ENCODE data around the gene PACS1.
A peak's percentile ranks its signal among the peaks of the same experiment; 100 is the strongest.
"Not testable (repeated sequence)": the region's sequence is repeated elsewhere in the genome, so short reads cannot be mapped to it uniquely, and the experiment has no call there.

PACS1 gene

GRCh38 chr11:66267379-66268243, 197.5 kb downstream of the PACS1 start:
- Histone ChIP-seq H3K27me3 (ENCODE audit: control insufficient read depth, insufficient read depth, low read length) (no peaks in the 10 kb centered on the region), H3K9ac (ENCODE audit: low read length) (peak overlapping the region; percentile 13), H3K4me3 (ENCODE audit: low read length) (peak overlapping the region; percentile 97), H3K36me3 (ENCODE audit: control insufficient read depth, insufficient read depth, low read length) (peaks cover 15% of the 10 kb centered on the region), H3K4me1 (ENCODE audit: control insufficient read depth, insufficient read depth, low read length) (peaks cover 14% of the 10 kb centered on the region), H3K27ac (ENCODE audit: low read depth, low read length) (peak overlapping the region; percentile 95)

GRCh38 chr11:66268244-66268951, 198.3 kb downstream of the PACS1 start, which contains the start of gene RAB1B:
Gene RAB1B, plus strand, starts transcription at chr11:66268639. Its CDS starts 41 bp downstream, at chr11:66268680.
- Histone ChIP-seq H3K4me1 (ENCODE audit: control insufficient read depth, insufficient read depth, low read length) (peaks cover 14% of the 10 kb centered on the region), H3K27me3 (ENCODE audit: control insufficient read depth, insufficient read depth, low read length) (no peaks in the 10 kb centered on the region), H3K9ac (ENCODE audit: low read length) (peak within 1 kb of the TSS; percentile 99), H3K4me3 (ENCODE audit: low read length) (peak within 1 kb of the TSS; percentile 97), H3K36me3 (ENCODE audit: control insufficient read depth, insufficient read depth, low read length) (peaks cover 16% of the 10 kb centered on the region), H3K27ac (ENCODE audit: low read depth, low read length) (peak within 1 kb of the TSS; percentile 95)

GRCh38 chr11:66268952-66269905, 199.2 kb downstream of the PACS1 start:
- Histone ChIP-seq H3K4me1 (ENCODE audit: control insufficient read depth, insufficient read depth, low read length) (peaks cover 14% of the 10 kb centered on the region), H3K27me3 (ENCODE audit: control insufficient read depth, insufficient read depth, low read length) (no peaks in the 10 kb centered on the region), H3K36me3 (ENCODE audit: control insufficient read depth, insufficient read depth, low read length) (peaks cover 22% of the 10 kb centered on the region), H3K9ac (ENCODE audit: low read length) (peak overlapping the region; percentile 99), H3K27ac (ENCODE audit: low read depth, low read length) (peak overlapping the region; percentile 95), H3K4me3 (ENCODE audit: low read length) (peak overlapping the region; percentile 97)

GRCh38 chr11:66271816-66272215, 201.7 kb downstream of the PACS1 start:
- H3K27ac ChIP-seq (ENCODE audit: low read depth, low read length): no peak overlapping the region
- no peak overlapping the region for H3K4me3 ChIP-seq (ENCODE audit: low read length)
- peaks cover 11% of the 10 kb centered on the region for H3K4me1 ChIP-seq (ENCODE audit: control insufficient read depth, insufficient read depth, low read length)
- peaks cover 31% of the 10 kb centered on the region for H3K36me3 ChIP-seq (ENCODE audit: control insufficient read depth, insufficient read depth, low read length)
- no peak overlapping the region for H3K9ac ChIP-seq (ENCODE audit: low read length)
- no peaks in the 10 kb centered on the region for H3K27me3 ChIP-seq (ENCODE audit: control insufficient read depth, insufficient read depth, low read length)

GRCh38 chr11:66272596-66272995, 202.5 kb downstream of the PACS1 start:
- H3K4me1 ChIP-seq (ENCODE audit: control insufficient read depth, insufficient read depth, low read length): peaks cover 8% of the 10 kb centered on the region
- H3K36me3 ChIP-seq (ENCODE audit: control insufficient read depth, insufficient read depth, low read length): peaks cover 31% of the 10 kb centered on the region
- no peak overlapping the region for H3K4me3 ChIP-seq (ENCODE audit: low read length)
- H3K9ac ChIP-seq (ENCODE audit: low read length): no peak overlapping the region
- H3K27ac ChIP-seq (ENCODE audit: low read depth, low read length): no peak overlapping the region
- H3K27me3 ChIP-seq (ENCODE audit: control insufficient read depth, insufficient read depth, low read length): no peaks in the 10 kb centered on the region

- H3K27me3 ChIP-seq (ENCODE audit: control insufficient read depth, insufficient read depth, low read length): no peaks in the 10 kb centered on the region
- peaks cover 7% of the 10 kb centered on the region for H3K4me1 ChIP-seq (ENCODE audit: control insufficient read depth, insufficient read depth, low read length)
- no peak overlapping the region for H3K9ac ChIP-seq (ENCODE audit: low read length)
Measured at GRCh38 chr11:66274219-66274618, 204.1 kb downstream of the PACS1 start.

GRCh38 chr11:66275396-66275795, 205.3 kb downstream of the PACS1 start:
- Histone ChIP-seq H3K36me3 (ENCODE audit: control insufficient read depth, insufficient read depth, low read length) (peaks cover 31% of the 10 kb centered on the region), H3K27me3 (ENCODE audit: control insufficient read depth, insufficient read depth, low read length) (no peaks in the 10 kb centered on the region)

More at GRCh38 chr11:66274219-66274618, 204.1 kb downstream of the PACS1 start:
- Histone ChIP-seq H3K36me3 (ENCODE audit: control insufficient read depth, insufficient read depth, low read length) (peaks cover 31% of the 10 kb centered on the region), H3K4me3 (ENCODE audit: low read length) (no peak overlapping the region), H3K27ac (ENCODE audit: low read depth, low read length) (no peak overlapping the region)

GRCh38 chr11:66275984-66276612, 206.0 kb downstream of the PACS1 start:
- peaks cover 31% of the 10 kb centered on the region for H3K36me3 ChIP-seq (ENCODE audit: control insufficient read depth, insufficient read depth, low read length)
- no peak overlapping the region for H3K4me3 ChIP-seq (ENCODE audit: low read length)
- H3K27me3 ChIP-seq (ENCODE audit: control insufficient read depth, insufficient read depth, low read length): no peaks in the 10 kb centered on the region
- H3K9ac ChIP-seq (ENCODE audit: low read length): no peak overlapping the region
- H3K4me1 ChIP-seq (ENCODE audit: control insufficient read depth, insufficient read depth, low read length): no peaks in the 10 kb centered on the region
- H3K27ac ChIP-seq (ENCODE audit: low read depth, low read length): no peak overlapping the region

More at GRCh38 chr11:66275396-66275795, 205.3 kb downstream of the PACS1 start:
- Histone ChIP-seq H3K9ac (ENCODE audit: low read length) (no peak overlapping the region), H3K4me3 (ENCODE audit: low read length) (no peak overlapping the region), H3K27ac (ENCODE audit: low read depth, low read length) (no peak overlapping the region), H3K4me1 (ENCODE audit: control insufficient read depth, insufficient read depth, low read length) (no peaks in the 10 kb centered on the region)

- not testable (repeated sequence) for H3K27ac ChIP-seq (ENCODE audit: low read depth, low read length); H3K27me3 ChIP-seq (ENCODE audit: control insufficient read depth, insufficient read depth, low read length); H3K9ac ChIP-seq (ENCODE audit: low read length); H3K4me1 ChIP-seq (ENCODE audit: control insufficient read depth, insufficient read depth, low read length); H3K4me3 ChIP-seq (ENCODE audit: low read length)
- H3K36me3 ChIP-seq (ENCODE audit: control insufficient read depth, insufficient read depth, low read length): peaks cover 31% of the 10 kb centered on the region
Measured at GRCh38 chr11:66276619-66277018, 206.5 kb downstream of the PACS1 start.

- peaks cover 30% of the 10 kb centered on the region for H3K36me3 ChIP-seq (ENCODE audit: control insufficient read depth, insufficient read depth, low read length)
Measured at GRCh38 chr11:66277064-66277463, 207.0 kb downstream of the PACS1 start.

GRCh38 chr11:66277471-66278362, 207.6 kb downstream of the PACS1 start, which contains the start of gene CNIH2:
Gene CNIH2, plus strand, starts transcription at chr11:66278175. Its CDS starts 282 bp downstream, at chr11:66278457.
- H3K9ac ChIP-seq (ENCODE audit: low read length): no peak within 1 kb of the TSS
- peaks cover 24% of the 10 kb centered on the region for H3K36me3 ChIP-seq (ENCODE audit: control insufficient read depth, insufficient read depth, low read length)
- H3K4me1 ChIP-seq (ENCODE audit: control insufficient read depth, insufficient read depth, low read length): peaks cover 2% of the 10 kb centered on the region
- peak within 1 kb of the TSS; percentile 41 for H3K4me3 ChIP-seq (ENCODE audit: low read length)
- peak within 1 kb of the TSS; percentile 16 for H3K27ac ChIP-seq (ENCODE audit: low read depth, low read length)
- H3K27me3 ChIP-seq (ENCODE audit: control insufficient read depth, insufficient read depth, low read length): no peaks in the 10 kb centered on the region

More at GRCh38 chr11:66277064-66277463, 207.0 kb downstream of the PACS1 start:
- H3K4me1 ChIP-seq (ENCODE audit: control insufficient read depth, insufficient read depth, low read length); H3K27ac ChIP-seq (ENCODE audit: low read depth, low read length); H3K27me3 ChIP-seq (ENCODE audit: control insufficient read depth, insufficient read depth, low read length); H3K4me3 ChIP-seq (ENCODE audit: low read length); H3K9ac ChIP-seq (ENCODE audit: low read length): not testable (repeated sequence)
